ENCODE data around the gene TMEM117.

DNA sequence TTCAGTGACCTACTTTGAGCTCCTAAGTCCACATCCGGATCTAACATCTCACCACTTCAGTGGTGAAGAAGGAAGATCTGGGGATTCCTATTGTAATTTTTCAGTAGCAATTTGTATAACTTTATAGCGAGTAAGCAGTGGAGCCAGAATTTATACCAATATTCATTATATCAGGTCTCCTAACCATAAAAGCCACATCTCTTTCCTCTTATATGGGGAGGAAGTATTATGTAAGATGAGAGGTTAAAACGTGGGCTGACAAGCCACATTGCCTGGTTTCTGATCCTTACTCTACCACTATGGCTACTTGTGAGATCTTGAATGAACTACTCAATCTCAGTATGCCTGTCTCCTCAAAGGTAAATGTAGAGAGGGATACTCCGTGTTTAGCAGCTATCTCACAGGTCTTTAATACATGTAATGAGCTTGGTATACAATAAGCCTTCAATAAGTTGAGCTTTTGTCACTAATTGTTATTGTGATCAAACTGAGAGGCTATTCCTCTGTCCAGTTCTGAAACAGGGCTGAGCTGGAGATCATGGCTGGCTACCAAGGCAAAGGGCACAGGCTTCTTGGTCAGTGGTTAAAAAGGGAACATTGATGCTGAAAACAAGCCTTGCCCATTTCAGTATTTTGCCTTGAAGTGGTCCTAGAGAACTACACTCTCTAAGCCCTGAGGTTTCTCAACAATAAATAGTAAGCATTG is 3.3 kb upstream of the TMEM117 start:
- no peak for TF ChIP-seq EZH2 (IDR thresholded peaks at IDR 0.05; ENCODE audit: borderline replicate concordance, low read length)
- TF ChIP-seq, protein P1, sequence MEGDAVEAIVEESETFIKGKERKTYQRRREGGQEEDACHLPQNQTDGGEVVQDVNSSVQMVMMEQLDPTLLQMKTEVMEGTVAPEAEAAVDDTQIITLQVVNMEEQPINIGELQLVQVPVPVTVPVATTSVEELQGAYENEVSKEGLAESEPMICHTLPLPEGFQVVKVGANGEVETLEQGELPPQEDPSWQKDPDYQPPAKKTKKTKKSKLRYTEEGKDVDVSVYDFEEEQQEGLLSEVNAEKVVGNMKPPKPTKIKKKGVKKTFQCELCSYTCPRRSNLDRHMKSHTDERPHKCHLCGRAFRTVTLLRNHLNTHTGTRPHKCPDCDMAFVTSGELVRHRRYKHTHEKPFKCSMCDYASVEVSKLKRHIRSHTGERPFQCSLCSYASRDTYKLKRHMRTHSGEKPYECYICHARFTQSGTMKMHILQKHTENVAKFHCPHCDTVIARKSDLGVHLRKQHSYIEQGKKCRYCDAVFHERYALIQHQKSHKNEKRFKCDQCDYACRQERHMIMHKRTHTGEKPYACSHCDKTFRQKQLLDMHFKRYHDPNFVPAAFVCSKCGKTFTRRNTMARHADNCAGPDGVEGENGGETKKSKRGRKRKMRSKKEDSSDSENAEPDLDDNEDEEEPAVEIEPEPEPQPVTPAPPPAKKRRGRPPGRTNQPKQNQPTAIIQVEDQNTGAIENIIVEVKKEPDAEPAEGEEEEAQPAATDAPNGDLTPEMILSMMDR (IDR thresholded peaks at IDR 0.05; ENCODE audit: low read length) = no peak

Data from OCI-LY1 (cell line).